Head of caudate nucleus (tissue), 42 donors: ENCODE measurements around the gene NTN5.

Experiments
- DNase-seq, 42 donors: peaks; one replicate each; pipeline versions ENCODE4 v3.0.0 to v3.0.0-alpha.2; 2020 to 2021; ENCODE audit warnings: mixed read lengths in 7 of 42
- intact Hi-C: fragments of 100-400 bp; cut with DNase I; formaldehyde crosslinking; loops from one replicate; pipeline ENCODE4 v1.15.0; 2022

NTN5 gene

GRCh38 chr19:48624791-48625723 is 47.8 kb downstream of the NTN5 start:
- intact Hi-C loops = no loop called here
- DNase-seq = no peak

GRCh38 chr19:48624067-48624594 is 48.7 kb downstream of the NTN5 start:
- intact Hi-C loops = no loop called here
- DNase-seq = peak; percentile 97 to 100 (median 99)

- intact Hi-C loops = no loop called here
- DNase-seq = no peak
Observed at GRCh38 chr19:48623556-48624066, 49.2 kb downstream of the NTN5 start.

DNA sequence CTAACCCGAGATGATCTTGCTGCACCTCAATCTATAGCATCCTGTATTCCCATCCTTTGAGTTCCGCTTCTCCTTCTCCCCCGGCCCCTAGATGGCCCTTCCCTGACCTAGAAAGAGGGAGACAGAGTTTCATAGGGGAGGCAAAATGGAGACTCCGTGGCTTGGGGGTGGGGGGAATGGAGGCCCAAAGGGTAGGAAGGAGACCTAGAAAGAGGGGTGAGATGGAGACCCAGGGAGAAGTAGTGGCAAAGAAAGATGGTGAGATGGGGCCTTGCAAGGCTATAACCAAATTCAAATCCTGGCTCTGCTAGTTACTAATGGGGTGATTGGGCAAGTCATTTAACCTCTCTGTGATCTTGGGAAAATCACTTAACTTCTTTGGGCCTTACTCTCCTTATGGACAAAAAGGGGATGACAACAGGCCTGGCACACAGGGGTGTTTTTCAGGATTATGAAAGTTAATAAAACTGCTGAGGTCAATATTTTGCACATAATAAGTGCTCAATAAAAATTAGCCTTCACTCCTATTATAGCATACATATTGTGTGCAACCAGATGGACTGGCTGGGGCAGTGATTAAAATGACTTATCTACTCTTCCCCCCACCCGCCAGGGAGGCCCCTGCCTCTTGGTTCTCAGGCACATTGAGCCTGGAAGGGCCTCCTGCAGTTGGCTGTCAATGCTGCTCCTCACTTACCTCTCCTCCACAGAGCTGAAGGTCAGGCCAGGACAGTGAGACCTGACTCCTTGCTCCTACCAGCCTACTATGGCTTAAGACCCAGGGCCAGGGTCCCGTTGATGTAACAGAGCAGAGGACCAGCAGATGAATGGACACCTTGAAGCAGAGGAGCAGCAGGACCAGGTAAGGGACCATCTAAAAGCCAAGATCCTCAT is 52.9 kb downstream of the NTN5 start:
- no peak for DNase-seq
- intact Hi-C loops = no loop called here

- intact Hi-C loops = no loop called here
- DNase-seq = peak; percentile 96 to 100 (median 98)
Observed at GRCh38 chr19:48618916-48619691, 53.7 kb downstream of the NTN5 start, which contains the start of the genes RPL18 and SPHK2. RPL18 (minus strand) TSS chr19:48619178; CDS start chr19:48619143, 35 bp downstream. SPHK2 (plus strand) TSS chr19:48619506; CDS start chr19:48620515, 1,009 bp downstream.

DNA sequence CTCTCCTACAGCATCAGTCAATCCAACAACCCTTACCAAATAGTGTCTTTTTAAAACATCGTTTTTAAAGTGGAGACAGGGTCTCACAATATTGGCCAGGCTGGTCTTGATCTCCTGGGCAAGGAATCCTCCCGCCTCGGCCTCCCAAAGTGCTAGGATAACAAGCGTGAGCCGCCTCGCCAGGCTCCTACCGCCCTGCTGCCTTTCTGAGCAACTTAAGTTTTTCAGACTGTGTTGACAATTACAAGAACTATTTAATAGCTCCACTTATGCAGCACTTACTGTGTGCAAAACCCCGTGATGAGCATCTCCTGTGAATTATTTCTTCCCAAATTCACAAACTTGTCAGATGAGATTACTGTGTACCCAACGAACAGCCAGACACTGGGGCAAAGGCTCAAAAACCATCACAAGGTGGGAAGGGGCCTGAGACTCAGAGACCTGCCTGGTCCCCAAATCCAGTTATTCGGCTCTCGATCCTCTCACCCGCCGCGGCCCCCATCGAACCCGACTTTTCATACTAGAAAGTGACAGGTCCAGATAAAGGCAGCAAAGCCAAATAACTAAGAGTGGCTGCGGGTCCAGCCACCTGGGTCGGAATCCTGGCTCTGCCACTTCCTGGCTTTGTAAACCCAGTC is 54.4 kb downstream of the NTN5 start:
- peak in 4 of 42 donors; percentile 31 to 59 (median 43) for DNase-seq
- intact Hi-C loops = no loop called here

DNA sequence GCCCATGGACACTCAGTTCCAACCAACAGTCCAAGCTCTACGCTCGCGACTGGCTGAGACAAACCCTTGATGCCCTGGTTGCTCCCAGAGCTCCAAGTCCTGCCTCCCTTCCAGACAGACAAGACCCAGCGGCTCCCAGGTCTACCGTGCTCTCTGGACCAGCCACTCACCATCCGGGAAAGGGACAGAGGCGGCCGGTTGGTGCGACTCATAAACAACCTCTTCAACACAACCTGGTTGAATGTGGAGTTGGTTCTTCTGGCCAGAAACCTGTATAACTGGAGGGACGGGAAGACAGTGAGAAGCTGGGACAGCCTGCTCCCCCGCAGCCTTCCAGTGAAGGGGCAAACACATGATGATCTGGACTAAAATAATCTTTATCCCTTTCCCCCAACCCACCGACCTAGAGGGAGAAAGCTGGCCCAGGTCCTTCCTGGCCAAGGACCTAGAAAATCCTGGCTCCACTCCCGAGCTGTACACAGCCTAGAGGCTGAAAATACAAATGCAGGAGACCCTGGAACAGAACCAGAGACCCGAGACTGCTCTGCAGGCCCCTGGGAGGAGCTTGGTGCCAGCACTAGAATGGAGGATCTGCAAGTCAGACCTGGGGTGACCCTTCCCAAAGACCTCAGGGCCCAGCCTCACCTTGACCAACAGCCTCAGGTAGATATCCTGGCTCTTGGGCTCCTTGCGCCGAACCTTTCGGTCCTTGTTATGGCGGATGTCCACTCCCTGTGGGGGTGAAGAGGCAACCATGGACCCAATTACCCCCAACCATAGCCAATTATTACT is 55.5 kb downstream of the NTN5 start:
- intact Hi-C loops = no loop called here
- DNase-seq = no peak

- DNase-seq = no peak
- intact Hi-C loops = no loop called here
Observed at GRCh38 chr19:48616491-48617056, 56.2 kb downstream of the NTN5 start.

DNA sequence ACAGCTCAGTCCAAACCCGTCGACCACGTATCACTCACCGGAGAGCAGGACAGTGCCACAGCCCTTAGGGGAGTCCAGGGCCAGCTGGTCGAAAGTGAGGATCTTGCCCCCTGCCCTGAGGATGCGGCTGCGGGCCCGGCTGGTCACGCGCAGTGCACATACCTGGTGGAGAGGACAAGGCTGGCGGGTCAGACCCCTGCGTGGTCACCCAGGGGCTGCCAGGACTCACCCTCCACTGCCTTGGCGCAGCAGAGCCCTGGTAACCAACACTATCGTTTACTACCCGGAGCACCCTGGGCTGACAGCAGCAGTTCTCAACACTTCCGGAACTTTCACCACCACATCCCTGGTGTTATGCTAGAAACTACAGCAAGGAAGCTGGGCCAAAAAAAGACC is 56.8 kb downstream of the NTN5 start:
- DNase-seq = no peak
- intact Hi-C loops = no loop called here

DNA sequence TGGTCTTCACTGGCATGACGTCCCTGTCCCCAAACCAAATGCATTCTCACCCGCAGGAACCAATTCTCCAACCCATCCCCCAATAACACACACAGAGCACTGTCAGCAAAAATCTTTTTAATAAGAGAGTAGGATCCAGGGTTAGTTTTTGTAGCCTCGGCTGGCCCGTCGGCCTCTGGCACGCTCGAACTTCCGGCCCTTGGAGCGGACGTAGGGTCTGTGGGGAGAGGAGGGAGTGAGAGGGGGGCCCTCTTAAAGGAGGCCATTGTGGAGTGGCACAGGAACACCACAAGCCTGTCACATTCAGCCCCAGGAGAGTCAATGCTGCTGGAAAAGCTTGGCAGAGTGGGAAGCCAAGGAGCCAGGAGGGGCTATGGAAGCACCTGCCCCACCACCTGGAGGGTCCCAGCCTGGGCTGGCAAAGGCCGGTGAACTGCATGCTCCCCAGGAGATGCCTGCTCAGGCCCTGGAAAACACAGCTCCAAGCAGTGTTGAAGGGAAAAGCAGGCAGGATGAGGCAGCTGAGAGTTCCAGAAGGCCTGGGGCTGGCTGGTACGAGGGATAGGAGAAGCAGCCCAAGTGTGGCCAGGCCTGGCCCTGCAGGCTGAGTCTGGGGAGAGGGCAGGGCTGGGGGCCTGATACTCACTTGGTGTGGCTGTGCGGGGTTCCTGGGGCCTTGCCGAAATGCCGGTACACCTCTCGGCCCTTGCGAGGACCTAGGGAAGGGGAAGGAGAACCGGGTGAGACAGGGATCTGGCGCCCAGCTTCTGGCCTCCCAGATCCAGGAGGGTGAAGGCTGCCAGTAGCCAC is 57.4 kb downstream of the NTN5 start:
- intact Hi-C loops = no loop called here
- no peak for DNase-seq

DNA sequence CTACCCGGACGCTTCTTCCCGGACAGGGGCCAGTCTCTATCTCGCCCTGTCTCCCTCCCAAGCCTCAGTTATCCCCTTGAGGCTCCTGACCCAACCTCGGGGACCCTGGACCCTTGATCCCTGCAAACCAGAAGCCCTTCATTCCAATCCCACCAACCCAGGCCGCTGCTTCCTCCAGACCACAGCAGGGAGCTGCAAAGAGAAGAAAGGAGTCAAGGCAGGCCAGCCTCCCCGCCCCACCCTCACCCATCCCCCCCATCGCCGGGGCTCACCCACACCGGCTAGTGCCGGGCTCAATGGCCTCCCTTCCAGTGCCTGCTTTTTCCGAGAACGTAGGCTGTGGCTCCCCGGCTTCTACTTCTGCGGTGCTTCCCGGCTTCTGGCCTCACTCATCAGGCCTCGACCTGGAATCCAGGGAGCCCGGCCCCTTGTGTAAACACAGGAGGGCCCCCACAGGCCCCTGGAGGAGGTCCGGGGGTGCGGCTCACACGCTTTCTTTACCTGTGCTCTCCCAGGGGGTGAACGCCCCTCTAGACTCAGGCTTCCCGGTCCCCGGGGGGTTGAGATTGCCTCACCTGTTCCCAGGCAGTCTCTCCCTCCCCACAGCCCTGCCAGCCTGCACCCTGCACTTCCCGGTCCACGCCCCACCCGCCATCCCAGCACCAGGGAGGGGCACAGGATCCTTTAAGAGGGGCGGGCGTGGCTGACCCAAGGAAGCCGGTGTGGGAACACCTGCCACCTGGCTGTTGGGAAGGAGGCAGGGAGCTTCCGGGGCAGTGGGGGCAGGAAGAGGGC is 58.2 kb downstream of the NTN5 start, which contains the start of gene FAM83E:
Gene FAM83E, minus strand, starts transcription at position 641 of the 795 bp plus-strand sequence. CDS start 1,704 bp downstream, outside the sequence.
- no peak for DNase-seq
- intact Hi-C loops = no loop called here

DNA sequence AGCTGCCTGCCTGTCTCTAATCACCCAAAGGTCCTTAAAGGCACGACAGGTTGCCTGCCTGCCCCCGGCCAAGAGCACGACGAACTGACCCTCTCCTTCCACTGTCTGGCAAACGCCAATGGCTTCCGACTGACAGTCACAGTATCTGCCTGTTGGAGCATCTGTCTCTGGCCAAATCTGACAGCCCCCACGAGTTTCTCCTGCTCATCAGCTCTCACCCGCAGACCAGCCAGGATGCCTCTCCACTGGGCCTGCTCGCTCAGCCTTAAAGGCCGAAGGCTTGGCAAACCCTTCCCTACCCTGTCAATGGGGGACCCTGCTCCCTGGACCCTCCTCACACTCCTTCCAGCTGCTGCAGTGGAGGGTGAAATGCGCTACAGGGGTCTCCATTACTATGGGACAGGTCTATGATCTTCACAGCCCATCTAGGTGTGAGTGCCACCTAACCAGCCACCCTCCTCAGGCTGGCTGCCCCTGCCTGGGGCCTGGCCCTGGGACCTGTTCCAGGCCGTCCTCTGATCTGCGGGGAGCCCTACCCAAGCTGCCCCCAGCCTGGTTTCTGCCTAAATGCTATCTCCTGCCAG is 58.9 kb downstream of the NTN5 start:
- intact Hi-C loops = no loop called here
- DNase-seq = no peak

DNA sequence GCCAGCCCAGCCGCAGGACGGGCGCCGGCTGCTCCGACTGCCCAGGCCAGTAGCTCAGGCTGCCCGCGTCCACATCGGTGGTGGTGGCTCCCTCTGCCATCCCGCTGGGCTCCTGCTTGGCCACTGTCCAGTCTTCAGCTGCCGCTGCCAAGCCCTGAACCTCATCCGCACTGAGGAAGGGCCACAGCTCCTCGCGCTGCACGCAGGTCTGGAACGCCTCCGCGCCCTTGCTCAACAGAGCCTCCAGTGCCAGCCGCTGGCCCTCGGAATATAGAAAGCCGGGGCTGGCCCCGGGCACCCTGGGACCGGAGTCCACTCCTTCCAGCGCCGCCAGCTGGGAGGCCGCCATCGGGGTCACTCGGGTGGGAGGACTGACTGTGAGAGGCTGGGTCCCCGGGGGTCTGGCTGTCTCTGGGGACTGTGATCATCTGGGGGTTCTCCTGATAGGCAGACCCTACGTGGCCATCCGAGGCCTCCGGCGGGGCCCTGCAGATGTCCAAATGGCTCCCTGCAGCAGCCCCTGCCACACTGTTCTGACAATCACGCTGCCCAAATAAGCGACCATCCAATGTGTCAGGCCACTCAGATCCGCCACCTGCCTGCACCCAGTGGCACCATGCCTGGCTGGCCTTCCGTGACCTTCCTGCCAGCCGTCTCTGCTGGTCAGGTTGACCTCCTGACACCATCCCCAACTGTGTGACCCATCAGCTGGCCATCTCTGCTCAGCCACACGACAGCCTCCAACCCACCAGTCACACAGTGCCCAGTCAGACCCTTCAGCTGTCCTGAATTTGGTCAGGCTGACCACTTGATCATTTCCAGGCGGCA is 59.6 kb downstream of the NTN5 start:
- intact Hi-C loops = no loop called here
- peak in 36 of 42 donors; percentile 30 to 82 (median 69) for DNase-seq

DNA sequence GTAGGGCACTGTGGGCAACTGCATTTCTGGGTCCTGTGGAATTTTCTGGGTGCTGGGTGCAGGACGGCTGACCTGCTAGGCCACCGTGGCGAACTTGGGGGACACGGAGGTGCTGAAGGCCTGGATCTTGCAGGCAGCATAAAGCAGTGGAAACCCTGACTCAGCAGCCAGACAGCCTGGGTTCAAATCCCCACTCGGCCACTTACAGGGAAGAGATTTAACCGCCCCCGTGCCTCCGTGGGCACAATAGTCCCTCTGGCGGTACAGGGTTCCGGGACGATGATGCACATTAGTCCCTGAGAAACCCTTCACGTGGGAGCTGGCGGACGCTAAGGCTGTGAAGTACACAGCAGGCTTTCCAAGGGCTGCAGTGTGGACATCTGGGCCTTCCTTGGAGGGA is 60.9 kb downstream of the NTN5 start:
- intact Hi-C loops = no loop called here
- no peak for DNase-seq
